Peyer's patch (tissue), 4 donors: ENCODE measurements around the gene TRIM15.

Experiments used
- POLR2A ChIP-seq, 2 donors: fragments of 450-650 bp; IDR thresholded peaks; one replicate each; pipeline ENCODE4 v1.5.1; 2017; ENCODE audit warnings: antibody characterized with exemption in 2 of 2, mild to moderate bottlenecking in 2 of 2, moderate library complexity in 2 of 2
- TF ChIP-seq, protein P1 (sequence below), 6 experiments: fragments of 450-650 bp in 4 of 6; fragments of 200-600 bp in 2 of 6; sonication (generic) in 1 of 6; IDR thresholded peaks; one replicate each; pipeline ENCODE4 v1.5.1; 2017 to 2019; ENCODE audit warnings: antibody characterized with exemption in 6 of 6, mild to moderate bottlenecking in 3 of 6, moderate library complexity in 1 of 6

DNA sequence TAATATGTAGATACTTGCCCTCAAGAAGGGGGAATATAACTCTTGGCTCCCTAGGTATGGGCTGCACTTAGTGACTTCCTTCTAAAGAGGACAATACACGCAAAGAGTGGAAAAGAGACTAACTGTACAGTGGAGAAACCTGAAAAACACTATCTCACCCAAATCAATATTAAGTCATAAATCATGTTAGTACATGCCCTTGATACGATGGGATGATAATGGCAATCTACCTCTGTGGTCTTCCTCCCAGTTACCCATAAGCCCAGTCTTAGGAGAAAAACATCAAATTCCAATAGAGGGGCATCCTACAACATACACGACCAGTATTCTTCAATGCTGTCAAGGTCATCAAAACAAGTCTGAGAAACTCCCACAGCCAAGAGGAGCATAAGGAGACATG is 48.6 kb downstream of the TRIM15 start:
- TF ChIP-seq, protein P1, sequence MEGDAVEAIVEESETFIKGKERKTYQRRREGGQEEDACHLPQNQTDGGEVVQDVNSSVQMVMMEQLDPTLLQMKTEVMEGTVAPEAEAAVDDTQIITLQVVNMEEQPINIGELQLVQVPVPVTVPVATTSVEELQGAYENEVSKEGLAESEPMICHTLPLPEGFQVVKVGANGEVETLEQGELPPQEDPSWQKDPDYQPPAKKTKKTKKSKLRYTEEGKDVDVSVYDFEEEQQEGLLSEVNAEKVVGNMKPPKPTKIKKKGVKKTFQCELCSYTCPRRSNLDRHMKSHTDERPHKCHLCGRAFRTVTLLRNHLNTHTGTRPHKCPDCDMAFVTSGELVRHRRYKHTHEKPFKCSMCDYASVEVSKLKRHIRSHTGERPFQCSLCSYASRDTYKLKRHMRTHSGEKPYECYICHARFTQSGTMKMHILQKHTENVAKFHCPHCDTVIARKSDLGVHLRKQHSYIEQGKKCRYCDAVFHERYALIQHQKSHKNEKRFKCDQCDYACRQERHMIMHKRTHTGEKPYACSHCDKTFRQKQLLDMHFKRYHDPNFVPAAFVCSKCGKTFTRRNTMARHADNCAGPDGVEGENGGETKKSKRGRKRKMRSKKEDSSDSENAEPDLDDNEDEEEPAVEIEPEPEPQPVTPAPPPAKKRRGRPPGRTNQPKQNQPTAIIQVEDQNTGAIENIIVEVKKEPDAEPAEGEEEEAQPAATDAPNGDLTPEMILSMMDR (IDR thresholded peaks at IDR 0.05), result no peak
- no peak for TF ChIP-seq POLR2A (IDR thresholded peaks at IDR 0.05)
